ENCODE measurements around the gene KATNB1. TPM values are rescaled to one million over a fixed set of nuclear protein-coding genes. Genes with fewer than 3 reads are reported as not detected.

KATNB1 gene
- total and polyA plus RNA-seq, 2 of the 8 experiments (the other 6 are each of a cell fraction or from before 2014, with no cell fraction given) = 50.2 to 60.4 TPM

DNA sequence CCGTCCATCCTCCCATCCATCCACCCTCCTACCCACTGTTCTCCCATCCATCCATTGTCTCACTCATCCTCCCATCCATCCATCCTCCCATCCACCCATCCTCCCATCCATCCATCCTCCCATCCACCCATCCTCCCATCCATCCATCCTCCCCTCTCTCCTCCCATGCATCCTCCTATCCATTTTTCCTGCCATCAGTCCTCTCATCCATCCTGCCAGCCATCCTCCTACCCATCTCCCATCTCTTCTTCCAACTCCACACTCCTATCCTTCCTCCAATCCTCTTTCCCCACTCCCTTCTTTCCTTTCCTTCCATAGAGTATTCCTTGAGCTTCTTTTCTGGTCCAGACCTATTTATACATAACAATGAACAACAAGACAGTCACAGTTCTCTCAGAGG is 28.9 kb upstream of the KATNB1 start:
- no peak overlapping the region for H3K23ac ChIP-seq (ENCODE audit: insufficient read length)
- H2AK5ac ChIP-seq (ENCODE audit: low read depth, low read length) = no peak overlapping the region
- no peak overlapping the region for H2BK120ac ChIP-seq (replicated peaks; ENCODE audit: low read depth, low read length)
- no peak overlapping the region for H4K5ac ChIP-seq (ENCODE audit: insufficient read length, low read depth, low read length)
- H4K8ac ChIP-seq (ENCODE audit: extremely low read depth, insufficient read depth, low read length) = no peak overlapping the region
- H3K56ac ChIP-seq (replicated peaks; ENCODE audit: insufficient read length, low read depth, low read length) = no peak overlapping the region
- H3K4ac ChIP-seq (replicated peaks; ENCODE audit: insufficient read length, low read depth, low read length) = no peak overlapping the region
- WGBS, 2 experiments (ENCODE audit: extremely low coverage in 1 of 2, insufficient coverage in 1 of 2, insufficient read length in 1 of 2, insufficient replicate concordance in 2 of 2, low coverage in 1 of 2, low lambda C conversion rate in 2 of 2, missing lambda C conversion rate in 1 of 2) = 100% methylated on average over 1 of the region's 1 CpG; no CpG with 5 or more reads in 1 of the 2 experiments
- H3K4me2 ChIP-seq (ENCODE audit: insufficient read depth in 1 of 2, low read depth in 2 of 2, low read length in 2 of 2) = no peak overlapping the region
- H3K14ac ChIP-seq (ENCODE audit: insufficient read length) = no peak overlapping the region
- H2BK5ac ChIP-seq (ENCODE audit: low read depth, low read length) = no peak overlapping the region
- H3K23me2 ChIP-seq (ENCODE audit: low read depth, low read length) = peaks cover 18% of the 10 kb centered on the region; the same call in 1 of the 2 replicates
- no peaks in the 10 kb centered on the region for H3K36me3 ChIP-seq (ENCODE audit: control insufficient read depth in 2 of 4, insufficient read depth in 4 of 4, low read length in 3 of 4)
- H3K79me2 ChIP-seq (ENCODE audit: control insufficient read depth in 1 of 2, insufficient read depth in 2 of 2, low read length in 2 of 2) = no peaks in the 10 kb centered on the region
- no peak for DNase-seq (ENCODE audit: low read depth in 1 of 2, low spot score in 2 of 2)
- no peaks in the 10 kb centered on the region; a peak in 2 of 7 replicates for H3K27me3 ChIP-seq (replicated peaks in 1 of 4; ENCODE audit: control insufficient read depth in 3 of 4, extremely low read depth in 1 of 4, insufficient read depth in 3 of 4, low read length in 3 of 4)
- FAIRE-seq = no peak
- H2BK15ac ChIP-seq (ENCODE audit: low read length) = no peak overlapping the region
- H2AFZ ChIP-seq (ENCODE audit: low read length) = no peak overlapping the region
- no peak overlapping the region for H2BK12ac ChIP-seq (ENCODE audit: low read depth, low read length)
- no peaks in the 10 kb centered on the region for H3K79me1 ChIP-seq (ENCODE audit: low read depth, low read length)
- H3K4me3 ChIP-seq (ENCODE audit: extremely low read depth in 1 of 4, insufficient read depth in 2 of 4, low read depth in 3 of 4, low read length in 4 of 4) = no peak overlapping the region
- H4K91ac ChIP-seq (replicated peaks; ENCODE audit: insufficient read length, low read length) = no peak overlapping the region
- no peak overlapping the region for H2BK20ac ChIP-seq (ENCODE audit: low read length)
- peaks cover 0 to 3% of the 10 kb centered on the region in 2 experiments for H4K20me1 ChIP-seq (replicated peaks in 1 of 2; ENCODE audit: control insufficient read depth in 1 of 2, insufficient read depth in 2 of 2, low read length in 2 of 2)
- TF ChIP-seq, protein P1, sequence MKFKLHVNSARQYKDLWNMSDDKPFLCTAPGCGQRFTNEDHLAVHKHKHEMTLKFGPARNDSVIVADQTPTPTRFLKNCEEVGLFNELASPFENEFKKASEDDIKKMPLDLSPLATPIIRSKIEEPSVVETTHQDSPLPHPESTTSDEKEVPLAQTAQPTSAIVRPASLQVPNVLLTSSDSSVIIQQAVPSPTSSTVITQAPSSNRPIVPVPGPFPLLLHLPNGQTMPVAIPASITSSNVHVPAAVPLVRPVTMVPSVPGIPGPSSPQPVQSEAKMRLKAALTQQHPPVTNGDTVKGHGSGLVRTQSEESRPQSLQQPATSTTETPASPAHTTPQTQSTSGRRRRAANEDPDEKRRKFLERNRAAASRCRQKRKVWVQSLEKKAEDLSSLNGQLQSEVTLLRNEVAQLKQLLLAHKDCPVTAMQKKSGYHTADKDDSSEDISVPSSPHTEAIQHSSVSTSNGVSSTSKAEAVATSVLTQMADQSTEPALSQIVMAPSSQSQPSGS (IDR thresholded peaks at IDR 0.05; ENCODE audit: low read length) = no peak
- TF ChIP-seq PHF8 (conservative IDR thresholded peaks at IDR 0.05; ENCODE audit: low read depth, low read length) (no peak), FOSL1 (IDR thresholded peaks at IDR 0.05; ENCODE audit: insufficient read depth, low read depth, low read length) (no peak), ZNF274 (IDR thresholded peaks at IDR 0.05; ENCODE audit: borderline replicate concordance, extremely low read depth, low read length) (no peak), SIX5 (IDR thresholded peaks at IDR 0.05; ENCODE audit: low read depth, low read length) (no peak), CHD1 (IDR thresholded peaks at IDR 0.05; ENCODE audit: low read depth, low read length) (no peak)
- ChIA-PET POLR2A (ENCODE audit: partially characterized antibody) (no interaction called here), CTCF (ENCODE audit: partially characterized antibody) (interaction anchor here (1.3 kb wide), 1 partner anchor 11 kb away, joined by 3 read pairs; no protein-coding TSS in a partner anchor)
- no peak overlapping the region for H3K27ac ChIP-seq (ENCODE audit: low read depth, low read length)
- no peak overlapping the region for H3K9ac ChIP-seq (replicated peaks in 1 of 4; ENCODE audit: extremely low read depth in 1 of 4, low read depth in 3 of 4, low read length in 3 of 4)
- H3K9me3 ChIP-seq (ENCODE audit: insufficient read depth in 2 of 2, low read depth in 1 of 2, low read length in 1 of 2) = no peaks in the 10 kb centered on the region
- no peaks in the 10 kb centered on the region for H3K4me1 ChIP-seq (replicated peaks in 1 of 4; ENCODE audit: control insufficient read depth in 3 of 4, insufficient read depth in 4 of 4, low read length in 3 of 4)
- H3K18ac ChIP-seq (ENCODE audit: extremely low read depth, low read length) = no peak overlapping the region

Data from H1 (cell line).